Measurements from ENCODE around the gene CARD19.

DNA sequence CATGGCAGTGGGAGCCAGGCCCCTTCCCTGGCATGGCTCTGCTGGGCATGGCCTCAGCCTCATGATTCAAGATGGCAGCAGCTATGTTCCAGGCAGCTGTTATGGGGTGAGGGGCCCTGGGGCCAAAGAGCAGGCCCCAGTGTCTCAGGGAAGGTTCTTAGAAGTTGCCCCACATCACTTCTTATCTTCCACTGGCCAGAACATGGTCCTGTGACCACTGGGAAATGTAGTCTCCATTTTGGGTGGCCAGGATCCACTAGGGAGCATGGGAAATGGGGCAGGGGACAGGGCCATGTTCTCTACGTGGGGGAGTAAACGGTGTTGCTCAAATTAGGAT is 19.3 kb upstream of the CARD19 start:
- TF ChIP-seq POLR2AphosphoS5 (IDR thresholded peaks at IDR 0.05), result no peak
- TF ChIP-seq, protein P1, sequence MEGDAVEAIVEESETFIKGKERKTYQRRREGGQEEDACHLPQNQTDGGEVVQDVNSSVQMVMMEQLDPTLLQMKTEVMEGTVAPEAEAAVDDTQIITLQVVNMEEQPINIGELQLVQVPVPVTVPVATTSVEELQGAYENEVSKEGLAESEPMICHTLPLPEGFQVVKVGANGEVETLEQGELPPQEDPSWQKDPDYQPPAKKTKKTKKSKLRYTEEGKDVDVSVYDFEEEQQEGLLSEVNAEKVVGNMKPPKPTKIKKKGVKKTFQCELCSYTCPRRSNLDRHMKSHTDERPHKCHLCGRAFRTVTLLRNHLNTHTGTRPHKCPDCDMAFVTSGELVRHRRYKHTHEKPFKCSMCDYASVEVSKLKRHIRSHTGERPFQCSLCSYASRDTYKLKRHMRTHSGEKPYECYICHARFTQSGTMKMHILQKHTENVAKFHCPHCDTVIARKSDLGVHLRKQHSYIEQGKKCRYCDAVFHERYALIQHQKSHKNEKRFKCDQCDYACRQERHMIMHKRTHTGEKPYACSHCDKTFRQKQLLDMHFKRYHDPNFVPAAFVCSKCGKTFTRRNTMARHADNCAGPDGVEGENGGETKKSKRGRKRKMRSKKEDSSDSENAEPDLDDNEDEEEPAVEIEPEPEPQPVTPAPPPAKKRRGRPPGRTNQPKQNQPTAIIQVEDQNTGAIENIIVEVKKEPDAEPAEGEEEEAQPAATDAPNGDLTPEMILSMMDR (IDR thresholded peaks at IDR 0.05), result no peak
